ENCODE measurements around the gene RAD51B. TPM values are rescaled to one million over a fixed set of nuclear protein-coding genes. Genes with fewer than 3 reads are reported as not detected.

The RAD51B gene
- total RNA-seq, 4 donors from 2014 or later: 14.0 to 16.4 (median 14.8) TPM

GRCh38 chr14:68575426-68575825 is 755.8 kb downstream of the RAD51B start:
- no peak for DNase-seq
- Histone ChIP-seq H3K9me3 (no peaks in the 10 kb centered on the region), H3K4me3 (replicated peaks in 1 of 3) (no peak overlapping the region), H3K27ac (peak overlapping the region; percentile 63 to 71 (median 70)), H3K36me3 (no peaks in the 10 kb centered on the region), H3K4me1 (peaks cover 2 to 48% of the 10 kb centered on the region in 2 donors), H3K27me3 (no peaks in the 10 kb centered on the region)
- WGBS, 2 donors: 67 to 97% methylated on average over 4 of the region's 4 CpGs
- intact Hi-C loops (cut with DNase I): no loop called here
- TF ChIP-seq CTCF (IDR thresholded peaks at IDR 0.05) (no peak), POLR2A (IDR thresholded peaks at IDR 0.05) (no peak)

DNA sequence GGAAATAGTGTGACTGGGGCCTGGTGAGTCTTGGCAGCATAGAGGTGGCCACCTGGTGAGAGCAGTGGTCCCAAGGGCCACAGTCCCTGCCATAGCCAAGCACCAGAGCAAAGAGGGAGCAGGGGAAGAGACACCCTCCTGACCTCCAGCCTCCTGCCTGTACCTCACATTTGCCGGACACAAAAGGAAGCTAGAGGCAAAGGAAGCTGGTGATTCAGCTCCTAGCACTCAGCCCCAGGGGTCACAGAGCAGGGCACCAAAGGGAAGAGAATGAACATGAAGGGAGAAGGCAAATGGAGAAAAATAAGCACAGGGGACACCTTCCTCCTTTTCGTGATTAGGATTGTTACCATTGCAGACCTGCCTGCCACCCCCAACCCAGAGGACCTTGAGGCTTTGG is 756.5 kb downstream of the RAD51B start:
- no peak for TF ChIP-seq CTCF (IDR thresholded peaks at IDR 0.05)
- intact Hi-C loops (cut with DNase I): no loop called here
- no peaks in the 10 kb centered on the region for H3K27me3 ChIP-seq
- peaks cover 0 to 46% of the 10 kb centered on the region in 2 donors for H3K4me1 ChIP-seq
- no peaks in the 10 kb centered on the region for H3K36me3 ChIP-seq
- DNase-seq: no peak
- no peak overlapping the region for H3K4me3 ChIP-seq (replicated peaks in 1 of 3)
- H3K27ac ChIP-seq: peak overlapping the region in 2 of 3 donors; percentile 70 to 71
- H3K9me3 ChIP-seq: no peaks in the 10 kb centered on the region
- 85 to 87% methylated on average over 2 of the region's 2 CpGs for WGBS, 2 donors

DNA sequence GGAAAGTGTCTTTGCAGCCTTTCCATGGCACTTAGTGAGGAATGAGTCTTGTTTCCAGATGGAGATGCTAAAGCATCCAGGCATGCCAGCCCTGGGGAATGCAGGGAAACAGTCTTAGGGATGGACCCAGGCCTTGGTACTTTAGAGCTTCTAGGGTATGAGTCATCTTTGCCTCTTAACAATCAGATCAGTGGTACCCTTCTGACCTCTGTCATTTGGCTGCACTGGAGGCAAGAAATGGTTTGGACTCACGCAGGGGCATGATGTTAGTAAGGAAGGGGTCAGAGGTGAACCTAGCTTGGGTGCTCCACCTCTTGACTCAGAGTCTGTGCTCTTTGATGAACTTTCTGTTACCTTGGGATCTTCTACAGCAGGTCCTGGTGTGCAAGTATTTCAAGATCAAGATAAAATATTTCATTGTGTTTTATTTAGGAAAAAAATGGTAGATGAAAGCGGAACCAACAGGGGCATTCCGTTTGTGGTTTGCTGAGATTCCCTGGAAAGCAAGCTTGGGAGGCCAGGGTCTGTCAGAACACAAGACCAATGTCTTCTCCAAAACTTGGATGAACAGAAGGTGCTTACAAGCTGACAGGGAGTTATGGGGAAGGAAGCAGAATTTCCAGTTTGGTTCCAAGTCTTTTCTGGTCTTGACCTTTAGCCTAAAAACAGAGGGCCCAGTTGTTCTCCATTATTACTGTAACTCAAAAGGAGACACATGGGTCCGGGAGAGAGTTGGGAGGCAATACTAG is 757.1 kb downstream of the RAD51B start:
- Histone ChIP-seq H3K9me3 (no peaks in the 10 kb centered on the region), H3K36me3 (no peaks in the 10 kb centered on the region), H3K27ac (peak overlapping the region in 1 of 3 donors; percentile 36), H3K4me3 (replicated peaks in 1 of 3) (no peak overlapping the region), H3K4me1 (peaks cover 0 to 46% of the 10 kb centered on the region in 2 donors), H3K27me3 (no peaks in the 10 kb centered on the region)
- no peak for TF ChIP-seq CTCF (IDR thresholded peaks at IDR 0.05)
- TF ChIP-seq POLR2A (IDR thresholded peaks at IDR 0.05): no peak
- 91 to 95% methylated on average over 4 of the region's 4 CpGs for WGBS, 2 donors
- no peak for DNase-seq
- intact Hi-C loops (cut with DNase I): no loop called here

GRCh38 chr14:68577802-68578541 is 758.4 kb downstream of the RAD51B start:
- WGBS, 2 donors: 83 to 89% methylated on average over 16 of the region's 16 CpGs
- Histone ChIP-seq H3K27me3 (no peaks in the 10 kb centered on the region), H3K4me1 (peaks cover 0 to 46% of the 10 kb centered on the region in 2 donors), H3K4me3 (replicated peaks in 1 of 3) (no peak overlapping the region), H3K9me3 (no peaks in the 10 kb centered on the region), H3K27ac (peak overlapping the region in 2 of 3 donors; percentile 36 to 52), H3K36me3 (no peaks in the 10 kb centered on the region)
- intact Hi-C loops (cut with DNase I): no loop called here
- peak in 1 of 2 donors; percentile 45 for DNase-seq
- no peak for TF ChIP-seq POLR2A (IDR thresholded peaks at IDR 0.05)
- no peak for TF ChIP-seq CTCF (IDR thresholded peaks at IDR 0.05)

DNA sequence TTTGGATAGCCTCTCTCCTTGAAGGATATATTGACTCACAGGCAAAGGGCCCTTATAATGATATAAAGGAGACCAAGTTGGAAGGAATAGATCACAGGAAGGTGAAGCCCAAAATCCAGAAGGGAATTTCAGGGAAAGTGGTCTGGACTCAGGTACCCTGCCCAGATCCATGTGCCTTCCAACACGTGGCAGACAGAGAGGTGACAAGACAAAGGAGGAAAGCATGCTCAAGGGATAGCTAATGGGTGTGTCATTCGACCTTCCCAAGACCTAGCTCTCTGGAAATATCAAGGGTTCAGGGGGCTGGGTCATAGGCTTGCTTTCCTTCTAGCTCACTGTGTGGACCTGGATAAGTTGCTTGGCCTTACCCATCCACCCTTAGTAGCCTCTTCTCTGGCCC is 759.0 kb downstream of the RAD51B start:
- H3K4me1 ChIP-seq: peaks cover 2 to 50% of the 10 kb centered on the region in 2 donors
- intact Hi-C loops (cut with DNase I): no loop called here
- no peak overlapping the region for H3K4me3 ChIP-seq (replicated peaks in 1 of 3)
- H3K27ac ChIP-seq: no peak overlapping the region
- no peaks in the 10 kb centered on the region for H3K36me3 ChIP-seq
- TF ChIP-seq POLR2A (IDR thresholded peaks at IDR 0.05): no peak
- no peak for TF ChIP-seq CTCF (IDR thresholded peaks at IDR 0.05)
- WGBS, 2 donors: 87 to 96% methylated on average over 2 of the region's 2 CpGs
- H3K27me3 ChIP-seq: no peaks in the 10 kb centered on the region
- no peak for DNase-seq
- no peaks in the 10 kb centered on the region for H3K9me3 ChIP-seq

Data from thyroid gland (tissue), 4 donors.